RKO (cell line): ENCODE measurements around the gene TBC1D4.

Experiments used
- DNase-seq: peaks from one replicate; pipeline ENCODE4 v3.0.0-alpha.2; 2016; ENCODE audit warnings: low spot score

Gene TBC1D4

GRCh38 chr13:75418186-75418843, 63.7 kb downstream of the TBC1D4 start:
- DNase-seq, result no peak

- DNase-seq, result no peak
Measured at GRCh38 chr13:75417656-75418055, 64.3 kb downstream of the TBC1D4 start.

- no peak for DNase-seq
Measured at GRCh38 chr13:75417012-75417384, 65.0 kb downstream of the TBC1D4 start.

- no peak for DNase-seq
Measured at GRCh38 chr13:75416327-75417011, 65.5 kb downstream of the TBC1D4 start.

GRCh38 chr13:75415694-75416093, 66.3 kb downstream of the TBC1D4 start:
- no peak for DNase-seq

- no peak for DNase-seq
Measured at GRCh38 chr13:75415171-75415570, 66.8 kb downstream of the TBC1D4 start.

- DNase-seq, result no peak
Measured at GRCh38 chr13:75414036-75414827, 67.7 kb downstream of the TBC1D4 start.

- DNase-seq, result no peak
Measured at GRCh38 chr13:75411924-75412537, 69.9 kb downstream of the TBC1D4 start.

GRCh38 chr13:75410207-75410606, 71.8 kb downstream of the TBC1D4 start:
- DNase-seq, result no peak

- DNase-seq, result no peak
Measured at GRCh38 chr13:75407998-75408397, 74.0 kb downstream of the TBC1D4 start.

GRCh38 chr13:75407473-75407872, 74.5 kb downstream of the TBC1D4 start:
- no peak for DNase-seq

- no peak for DNase-seq
Measured at GRCh38 chr13:75405976-75406703, 75.8 kb downstream of the TBC1D4 start.

- no peak for DNase-seq
Measured at GRCh38 chr13:75404726-75405125, 77.2 kb downstream of the TBC1D4 start.

- no peak for DNase-seq
Measured at GRCh38 chr13:75402787-75403186, 79.2 kb downstream of the TBC1D4 start.

- DNase-seq, result no peak
Measured at GRCh38 chr13:75400775-75401174, 81.2 kb downstream of the TBC1D4 start.

- DNase-seq, result no peak
Measured at GRCh38 chr13:75399879-75400217, 82.1 kb downstream of the TBC1D4 start.

- no peak for DNase-seq
Measured at GRCh38 chr13:75399168-75399878, 82.6 kb downstream of the TBC1D4 start.

- DNase-seq, result no peak
Measured at GRCh38 chr13:75398072-75398471, 83.9 kb downstream of the TBC1D4 start.

- no peak for DNase-seq
Measured at GRCh38 chr13:75395901-75396300, 86.1 kb downstream of the TBC1D4 start.

GRCh38 chr13:75395066-75395465, 86.9 kb downstream of the TBC1D4 start:
- DNase-seq, result no peak

- no peak for DNase-seq
Measured at GRCh38 chr13:75393839-75394520, 88.0 kb downstream of the TBC1D4 start.
